Thyroid gland (tissue), 4 donors: ENCODE results near the gene ATF3. TPM values are rescaled to one million over a fixed set of nuclear protein-coding genes. Genes with fewer than 3 reads are reported as not detected.
A peak's percentile ranks its signal among the peaks of the same experiment; 100 is the strongest.
"Not testable (repeated sequence)": the region's sequence is repeated elsewhere in the genome, so short reads cannot be mapped to it uniquely, and the experiment has no call there.

Source experiments
- DNase-seq, 2 donors: peaks; one replicate each; pipeline ENCODE4 v3.0.0-alpha.2; 2019
- H3K27ac ChIP-seq, 3 donors: fragments of 200-600 bp; sonication (generic); 1 replicate in 2 of 3; 2 replicates in 1 of 3; pipeline ENCODE4 v1.5.1; 2016 to 2019; ENCODE audit warnings: mild to moderate bottlenecking in 1 of 3, moderate library complexity in 1 of 3
- H3K27me3 ChIP-seq: fragments of 200-600 bp; sonication (generic); one replicate; pipeline ENCODE4 v1.5.1; 2019
- H3K36me3 ChIP-seq, 2 donors: fragments of 200-600 bp; sonication (generic); one replicate each; pipeline ENCODE4 v1.5.1; 2016 to 2019
- H3K4me1 ChIP-seq, 2 donors: fragments of 200-600 bp; sonication (generic); one replicate each; pipeline ENCODE4 v1.5.1; 2017 to 2019
- H3K4me3 ChIP-seq, 3 donors: fragments of 200-600 bp; sonication (generic); replicated peaks in 1 of 3; 1 replicate in 2 of 3; 2 replicates in 1 of 3; pipeline ENCODE4 v1.5.1; 2016; ENCODE audit warnings: mild to moderate bottlenecking in 1 of 3
- H3K9me3 ChIP-seq: fragments of 200-600 bp; sonication (generic); one replicate; pipeline ENCODE4 v1.5.1; 2017
- POLR2A ChIP-seq, 2 donors: fragments of 450-650 bp; IDR thresholded peaks; one replicate each; pipeline ENCODE4 v1.6.1; 2017; ENCODE audit warnings: antibody characterized with exemption in 2 of 2, mild to moderate bottlenecking in 2 of 2, moderate library complexity in 1 of 2
- WGBS, 2 donors: methylation state at CpG; one replicate each; pipeline ENCODE4 v1.1.5; 2017; 5-methylcytosine and 5-hydroxymethylcytosine counted together
- intact Hi-C: fragments of 100-400 bp; cut with DNase I; formaldehyde crosslinking; loops from one replicate; pipeline ENCODE4 v1.15.1; 2023
- total RNA-seq, 4 donors: library from RNA; depleted of rRNA; stranded (reverse); fragments of >200 nt; gene quantifications; one replicate each; pipeline ENCODE4 v1.2.3, GENCODE V29; 2016
- TF ChIP-seq, protein P1 (sequence below), 6 experiments: fragments of 200-600 bp in 3 of 6; fragments of 450-650 bp in 3 of 6; sonication (generic) in 3 of 6; IDR thresholded peaks; one replicate each; pipeline ENCODE4 v1.5.1; 2016 to 2019; ENCODE audit warnings: antibody characterized with exemption in 6 of 6, mild to moderate bottlenecking in 2 of 6, inconsistent platforms in 1 of 6, moderate library complexity in 1 of 6

ATF3 gene
- total RNA-seq, 4 donors from 2014 or later: 9.2 to 21.2 (median 14.7) TPM

DNA sequence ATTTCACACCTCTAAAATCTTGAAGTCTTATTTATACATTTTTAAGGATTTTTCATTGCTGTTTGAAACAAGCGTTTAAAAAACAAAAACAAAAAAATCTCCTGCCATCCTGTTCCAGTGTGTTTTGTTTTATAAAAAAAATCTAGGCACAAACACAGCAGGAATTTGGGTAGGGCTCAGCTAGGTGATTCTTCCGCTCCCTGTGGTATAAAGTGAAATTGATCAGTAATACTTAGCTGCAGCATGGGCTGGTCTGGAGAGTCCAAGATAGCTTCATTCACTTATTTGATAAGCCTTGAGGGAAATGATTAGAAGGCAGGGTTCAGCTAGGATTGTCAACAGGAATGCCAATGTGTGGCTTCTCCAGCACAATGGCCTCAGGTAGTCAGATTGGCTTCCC lies 25.7 kb downstream of the ATF3 start:
- intact Hi-C loops: no loop called here
- H3K27ac ChIP-seq: no peak overlapping the region
- H3K27me3 ChIP-seq: no peaks in the 10 kb centered on the region
- H3K4me3 ChIP-seq: no peak overlapping the region
- no peaks in the 10 kb centered on the region for H3K36me3 ChIP-seq
- H3K4me1 ChIP-seq: peaks cover 0 to 23% of the 10 kb centered on the region in 2 donors
- no peak for DNase-seq
- WGBS, 2 donors: 98 to 99% methylated on average over 2 of the region's 2 CpGs
- TF ChIP-seq, protein P1, sequence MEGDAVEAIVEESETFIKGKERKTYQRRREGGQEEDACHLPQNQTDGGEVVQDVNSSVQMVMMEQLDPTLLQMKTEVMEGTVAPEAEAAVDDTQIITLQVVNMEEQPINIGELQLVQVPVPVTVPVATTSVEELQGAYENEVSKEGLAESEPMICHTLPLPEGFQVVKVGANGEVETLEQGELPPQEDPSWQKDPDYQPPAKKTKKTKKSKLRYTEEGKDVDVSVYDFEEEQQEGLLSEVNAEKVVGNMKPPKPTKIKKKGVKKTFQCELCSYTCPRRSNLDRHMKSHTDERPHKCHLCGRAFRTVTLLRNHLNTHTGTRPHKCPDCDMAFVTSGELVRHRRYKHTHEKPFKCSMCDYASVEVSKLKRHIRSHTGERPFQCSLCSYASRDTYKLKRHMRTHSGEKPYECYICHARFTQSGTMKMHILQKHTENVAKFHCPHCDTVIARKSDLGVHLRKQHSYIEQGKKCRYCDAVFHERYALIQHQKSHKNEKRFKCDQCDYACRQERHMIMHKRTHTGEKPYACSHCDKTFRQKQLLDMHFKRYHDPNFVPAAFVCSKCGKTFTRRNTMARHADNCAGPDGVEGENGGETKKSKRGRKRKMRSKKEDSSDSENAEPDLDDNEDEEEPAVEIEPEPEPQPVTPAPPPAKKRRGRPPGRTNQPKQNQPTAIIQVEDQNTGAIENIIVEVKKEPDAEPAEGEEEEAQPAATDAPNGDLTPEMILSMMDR (IDR thresholded peaks at IDR 0.05): no peak
- no peak for TF ChIP-seq POLR2A (IDR thresholded peaks at IDR 0.05)
- no peaks in the 10 kb centered on the region for H3K9me3 ChIP-seq

GRCh38 chr1:212635141-212635631 lies 26.6 kb downstream of the ATF3 start:
- peak in 1 of 2 donors; percentile 20 for DNase-seq
- no peak overlapping the region for H3K4me3 ChIP-seq
- peaks cover 0 to 14% of the 10 kb centered on the region in 2 donors for H3K4me1 ChIP-seq
- TF ChIP-seq, protein P1 (IDR thresholded peaks at IDR 0.05): no peak
- TF ChIP-seq POLR2A (IDR thresholded peaks at IDR 0.05): no peak
- 76% methylated on average over 1 of the region's 1 CpG; no CpG with 5 or more reads in 1 of the 2 donors for WGBS, 2 donors
- H3K27ac ChIP-seq: peak overlapping the region in 2 of 3 donors; percentile 35 to 65
- H3K36me3 ChIP-seq: no peaks in the 10 kb centered on the region
- no peaks in the 10 kb centered on the region for H3K27me3 ChIP-seq
- no peaks in the 10 kb centered on the region for H3K9me3 ChIP-seq
- intact Hi-C loops: no loop called here

GRCh38 chr1:212637902-212638301 lies 29.3 kb downstream of the ATF3 start:
- Histone ChIP-seq H3K36me3 (no peaks in the 10 kb centered on the region), H3K4me1 (peaks cover 0 to 13% of the 10 kb centered on the region in 2 donors), H3K9me3 (no peaks in the 10 kb centered on the region), H3K4me3 (peak overlapping the region in 1 of 3 donors; percentile 5), H3K27me3 (no peaks in the 10 kb centered on the region), H3K27ac (peak overlapping the region in 2 of 3 donors; percentile 29 to 57)
- no peak for DNase-seq
- 78 to 80% methylated on average over 5 of the region's 5 CpGs for WGBS, 2 donors
- intact Hi-C loops: no loop called here
- TF ChIP-seq, protein P1 (IDR thresholded peaks at IDR 0.05): no peak
- no peak for TF ChIP-seq POLR2A (IDR thresholded peaks at IDR 0.05)

GRCh38 chr1:212638492-212639151 lies 30.1 kb downstream of the ATF3 start:
- DNase-seq: no peak
- H3K36me3 ChIP-seq: no peaks in the 10 kb centered on the region
- H3K4me3 ChIP-seq: no peak overlapping the region
- intact Hi-C loops: no loop called here
- peak overlapping the region in 1 of 3 donors; percentile 57 for H3K27ac ChIP-seq
- H3K4me1 ChIP-seq: peaks cover 0 to 13% of the 10 kb centered on the region in 2 donors
- H3K27me3 ChIP-seq: no peaks in the 10 kb centered on the region
- no peak for TF ChIP-seq POLR2A (IDR thresholded peaks at IDR 0.05)
- TF ChIP-seq, protein P1 (IDR thresholded peaks at IDR 0.05): no peak
- WGBS, 2 donors: 50 to 58% methylated on average over 4 of the region's 4 CpGs
- no peaks in the 10 kb centered on the region for H3K9me3 ChIP-seq

DNA sequence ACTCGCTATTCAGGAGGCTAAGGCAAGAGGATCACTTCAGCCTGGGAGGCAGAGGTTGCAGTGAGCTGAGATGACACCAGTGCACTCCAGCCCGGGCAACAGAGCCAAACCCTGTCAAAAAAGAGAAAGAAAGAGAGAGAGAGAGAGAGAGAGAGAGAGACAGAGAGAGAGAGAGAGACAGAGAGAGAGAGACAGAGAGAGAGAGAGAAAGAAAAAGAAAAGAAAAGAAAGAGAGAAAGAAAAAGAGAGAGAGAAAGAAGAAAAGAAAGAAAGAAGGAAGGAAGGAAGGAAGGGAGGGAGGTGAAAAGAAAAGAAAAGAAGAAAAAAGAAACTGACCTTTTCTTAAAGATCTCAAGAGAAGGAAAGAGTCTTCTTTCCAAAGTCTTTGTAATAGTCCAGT lies 31.0 kb downstream of the ATF3 start:
- H3K9me3 ChIP-seq, intact Hi-C loops, H3K36me3 ChIP-seq, H3K4me3 ChIP-seq, DNase-seq, H3K27me3 ChIP-seq: not testable (repeated sequence)
- Histone ChIP-seq H3K4me1 (peaks cover 0 to 13% of the 10 kb centered on the region in 2 donors), H3K27ac (peak overlapping the region in 1 of 3 donors; percentile 46)
- 88 to 93% methylated on average over 2 of the region's 2 CpGs for WGBS, 2 donors
